Measurements from ENCODE around the gene MAP4K5.
A peak's percentile ranks its signal among the peaks of the same experiment; 100 is the strongest.

MAP4K5 gene

GRCh38 chr14:50396631-50397389 lies 135.6 kb downstream of the MAP4K5 start, which contains the start of gene CDKL1:
Gene CDKL1 (minus strand): TSS chr14:50396881. CDS start chr14:50395868, 1,013 bp downstream.
- TF ChIP-seq ZFP3 (CRISPR knock-in tag; IDR thresholded peaks at IDR 0.05) (no peak), OSR1 (CRISPR knock-in tag; IDR thresholded peaks at IDR 0.05) (no peak), ZNF8 (CRISPR knock-in tag; IDR thresholded peaks at IDR 0.05) (no peak), CSDC2 (CRISPR knock-in tag; IDR thresholded peaks at IDR 0.05) (no peak), ZNF565 (CRISPR knock-in tag; conservative IDR thresholded peaks at IDR 0.05; ENCODE audit: low read depth) (no peak), ZC3H10 (CRISPR knock-in tag; IDR thresholded peaks at IDR 0.05) (no peak), GLIS3 (CRISPR knock-in tag; IDR thresholded peaks at IDR 0.05) (no peak), POU6F1 (CRISPR knock-in tag; IDR thresholded peaks at IDR 0.05; ENCODE audit: borderline replicate concordance, low read depth) (no peak), RARB (CRISPR knock-in tag; IDR thresholded peaks at IDR 0.05) (no peak), ZNF70 (CRISPR knock-in tag; IDR thresholded peaks at IDR 0.05) (no peak), SNAI2 (CRISPR knock-in tag; IDR thresholded peaks at IDR 0.05) (no peak)

GRCh38 chr14:50395448-50395847 lies 136.9 kb downstream of the MAP4K5 start:
- TF ChIP-seq TOX (CRISPR knock-in tag; IDR thresholded peaks at IDR 0.05; ENCODE audit: borderline replicate concordance) (no peak), POU6F1 (CRISPR knock-in tag; IDR thresholded peaks at IDR 0.05; ENCODE audit: borderline replicate concordance, low read depth) (no peak), ZFP30 (CRISPR knock-in tag; IDR thresholded peaks at IDR 0.05) (no peak), ESRRG (CRISPR knock-in tag; IDR thresholded peaks at IDR 0.05) (no peak), RARB (CRISPR knock-in tag; IDR thresholded peaks at IDR 0.05) (no peak)

More at GRCh38 chr14:50396631-50397389, 135.6 kb downstream of the MAP4K5 start, which contains the start of gene CDKL1:
- ATAC-seq, result peak; percentile 88

GRCh38 chr14:50394713-50395112 lies 137.7 kb downstream of the MAP4K5 start:
- TF ChIP-seq PPARA (CRISPR knock-in tag; IDR thresholded peaks at IDR 0.05; ENCODE audit: borderline replicate concordance) (no peak), BACH2 (CRISPR knock-in tag; IDR thresholded peaks at IDR 0.05; ENCODE audit: borderline replicate concordance) (no peak), TCF4 (CRISPR knock-in tag; IDR thresholded peaks at IDR 0.05; ENCODE audit: borderline replicate concordance) (no peak), POU6F1 (CRISPR knock-in tag; IDR thresholded peaks at IDR 0.05; ENCODE audit: borderline replicate concordance, low read depth) (no peak), OSR1 (CRISPR knock-in tag; IDR thresholded peaks at IDR 0.05) (no peak), CSDC2 (CRISPR knock-in tag; IDR thresholded peaks at IDR 0.05) (no peak), CREB5 (CRISPR knock-in tag; IDR thresholded peaks at IDR 0.05; ENCODE audit: low read depth) (no peak), SNAI2 (CRISPR knock-in tag; IDR thresholded peaks at IDR 0.05) (no peak), TOX (CRISPR knock-in tag; IDR thresholded peaks at IDR 0.05; ENCODE audit: borderline replicate concordance) (no peak), ZNF70 (CRISPR knock-in tag; IDR thresholded peaks at IDR 0.05) (no peak), PATZ1 (CRISPR knock-in tag; IDR thresholded peaks at IDR 0.05; ENCODE audit: borderline replicate concordance) (no peak), ESRRG (CRISPR knock-in tag; IDR thresholded peaks at IDR 0.05) (no peak), GLIS3 (CRISPR knock-in tag; IDR thresholded peaks at IDR 0.05) (no peak), ZFP3 (CRISPR knock-in tag; IDR thresholded peaks at IDR 0.05) (no peak), TSHZ2 (CRISPR knock-in tag; IDR thresholded peaks at IDR 0.05) (no peak), RARB (CRISPR knock-in tag; IDR thresholded peaks at IDR 0.05) (no peak), ZC3H10 (CRISPR knock-in tag; IDR thresholded peaks at IDR 0.05) (no peak), ZNF8 (CRISPR knock-in tag; IDR thresholded peaks at IDR 0.05) (no peak), ARNTL (CRISPR knock-in tag; IDR thresholded peaks at IDR 0.05; ENCODE audit: borderline replicate concordance, low read depth) (no peak)
- no peak for ATAC-seq

More at GRCh38 chr14:50395448-50395847, 136.9 kb downstream of the MAP4K5 start:
- ATAC-seq, result no peak
